SKM-1 treated with dmso at 0.1 percent for 144 hours (cell line): ENCODE results near the gene C5.
A peak's percentile ranks its signal among the peaks of the same experiment; 100 is the strongest.
"Not testable (repeated sequence)": the region's sequence is repeated elsewhere in the genome, so short reads cannot be mapped to it uniquely, and the experiment has no call there.

Source experiments
- DNase-seq: peaks from one replicate; lab custom pipeline; 2025; ENCODE audit not compliant: unreplicated experiment; lab: John Stamatoyannopoulos, UW

Gene C5

GRCh38 chr9:121053544-121053943 is 3.5 kb upstream of the C5 start:
- no peak for DNase-seq

GRCh38 chr9:121048618-121049017 is 1.5 kb downstream of the C5 start:
- DNase-seq: no peak

GRCh38 chr9:121048175-121048574 is 1.9 kb downstream of the C5 start:
- no peak for DNase-seq

DNA sequence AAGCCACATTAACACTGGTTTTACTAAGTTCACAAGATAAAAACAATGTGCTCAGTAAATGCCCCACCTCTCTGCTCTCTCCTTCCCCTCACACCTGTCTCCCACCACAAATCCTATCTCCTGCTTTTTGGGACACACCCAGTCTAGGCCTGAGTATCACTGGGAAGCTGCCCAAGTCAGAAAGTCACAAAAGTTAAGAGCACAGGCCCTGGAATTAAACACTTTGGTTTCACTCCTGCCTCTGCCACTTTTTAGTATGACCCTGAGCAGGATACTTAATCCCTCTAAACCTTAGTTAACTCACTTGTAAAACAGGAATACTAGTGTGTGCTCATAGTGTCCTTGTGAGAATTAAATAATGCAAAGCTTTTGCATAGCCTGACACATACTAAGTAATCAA is 11.3 kb downstream of the C5 start:
- DNase-seq: no peak

GRCh38 chr9:121038362-121038761 is 11.7 kb downstream of the C5 start:
- DNase-seq: no peak

DNA sequence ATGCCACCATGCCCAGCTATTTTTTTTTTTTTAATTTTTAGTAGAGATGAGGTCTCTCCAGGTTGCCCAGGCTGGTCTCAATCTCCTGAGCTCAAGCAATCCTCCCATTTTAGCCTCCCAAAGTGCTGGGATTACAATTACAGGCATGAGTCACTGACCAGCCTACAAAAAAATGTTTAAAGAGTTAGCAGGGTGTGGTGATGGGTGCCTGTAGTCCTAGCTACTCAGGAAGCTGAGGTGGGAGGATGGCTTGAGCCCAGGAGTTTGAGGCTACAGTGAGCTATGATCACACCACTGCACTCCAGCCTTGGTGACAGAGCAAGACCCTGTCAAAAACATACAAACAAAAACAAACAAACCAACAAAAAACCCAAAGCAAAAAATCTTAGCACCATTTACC is 14.4 kb downstream of the C5 start:
- not testable (repeated sequence) for DNase-seq

- no peak for DNase-seq
Observed at GRCh38 chr9:121034529-121034928, 15.5 kb downstream of the C5 start.

DNA sequence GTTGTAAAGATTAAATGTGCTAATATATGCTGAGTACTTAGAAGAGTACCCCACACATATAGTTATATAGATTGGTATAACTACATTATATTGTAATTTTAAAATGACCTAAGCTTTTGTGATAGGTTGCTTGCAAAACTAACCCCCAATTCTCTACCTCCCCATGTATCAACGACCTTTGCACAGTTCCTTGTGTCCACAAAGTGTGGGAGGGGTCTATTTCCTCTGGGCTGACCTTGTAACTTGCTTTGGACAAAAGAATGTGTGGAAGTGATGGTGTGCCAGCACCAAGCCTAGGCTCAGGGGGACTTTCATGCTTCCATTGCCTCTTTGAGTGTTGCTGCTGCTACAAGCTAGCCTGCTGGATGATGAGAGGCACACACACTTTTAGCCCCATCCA is 20.6 kb downstream of the C5 start:
- no peak for DNase-seq

DNA sequence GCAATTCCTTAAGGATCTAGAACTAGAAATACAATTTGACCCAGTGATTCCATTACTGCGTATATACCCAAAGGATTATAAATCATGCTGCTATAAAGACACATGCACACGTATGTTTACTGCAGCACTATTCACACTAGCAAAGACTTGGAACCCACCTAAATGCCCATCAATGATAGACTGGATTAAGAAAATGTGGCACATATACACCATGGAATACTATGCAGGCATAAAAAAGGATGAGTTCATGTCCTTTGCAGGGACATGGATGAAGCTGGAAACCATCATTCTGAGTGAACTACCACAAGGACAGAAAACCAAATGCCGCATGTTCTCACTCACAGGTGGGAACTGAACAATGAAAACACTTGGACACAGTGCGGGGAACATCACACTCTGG is 21.8 kb downstream of the C5 start:
- DNase-seq: not testable (repeated sequence)

DNA sequence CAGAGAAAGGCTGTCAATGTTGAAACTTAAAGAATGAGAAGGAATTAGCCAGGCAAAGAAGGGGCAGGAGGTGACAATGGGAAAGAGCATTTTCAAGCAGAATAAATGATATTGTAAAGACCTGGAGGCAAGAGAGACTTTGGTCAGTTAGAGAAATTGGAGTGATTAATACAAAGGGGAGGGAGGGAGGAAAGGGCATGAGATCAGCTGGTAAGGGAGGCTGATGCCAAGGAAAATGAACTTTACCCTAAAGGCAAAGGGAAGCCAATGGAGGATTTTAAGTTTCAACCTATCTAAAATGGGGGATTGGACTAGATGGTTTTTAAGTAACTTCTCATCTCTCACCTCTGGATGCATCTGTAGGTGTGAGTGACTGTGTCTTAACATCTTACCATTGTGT is 23.3 kb downstream of the C5 start:
- no peak for DNase-seq

DNA sequence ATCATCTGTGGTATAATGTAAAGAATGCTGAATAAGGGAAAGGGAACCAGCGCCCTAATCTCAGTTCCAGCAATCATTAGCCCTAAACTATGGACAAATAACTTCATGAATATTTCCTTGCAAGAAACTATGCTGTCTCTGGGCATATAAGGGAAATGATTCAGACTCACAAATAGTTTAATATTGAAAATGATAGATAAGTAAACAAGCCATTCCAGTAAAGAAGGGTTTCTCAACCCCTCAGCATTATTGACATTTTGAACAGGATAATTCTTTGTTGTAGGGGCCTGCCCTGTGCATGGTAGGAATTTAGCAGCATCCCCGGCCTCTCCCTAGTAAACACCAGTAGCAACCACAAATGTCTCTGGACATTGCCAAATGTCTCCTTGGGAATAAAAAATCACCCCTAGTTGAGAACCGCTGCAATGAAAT is 23.8 kb downstream of the C5 start:
- DNase-seq: no peak

- no peak for DNase-seq
Observed at GRCh38 chr9:121024237-121024636, 25.8 kb downstream of the C5 start.

DNA sequence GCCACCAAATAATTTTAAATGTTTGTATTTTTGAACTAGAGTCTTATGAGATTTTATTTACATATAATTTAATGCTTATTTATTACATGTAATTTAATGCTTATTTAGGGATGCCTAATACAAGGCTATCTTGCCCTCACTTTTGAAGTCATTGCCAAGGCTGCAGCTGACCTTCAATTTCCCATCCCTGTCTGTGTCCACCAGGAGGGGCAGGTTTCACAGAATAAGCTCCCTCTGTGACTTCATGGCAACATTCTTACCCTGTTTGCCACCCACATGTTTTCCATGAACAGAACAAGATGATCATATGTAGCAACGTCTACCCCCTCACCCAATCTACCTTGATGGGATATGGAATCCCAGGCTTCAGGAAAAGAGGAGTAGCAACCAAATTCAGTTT is 27.0 kb downstream of the C5 start:
- no peak for DNase-seq

GRCh38 chr9:121021301-121021700 is 28.8 kb downstream of the C5 start:
- DNase-seq: no peak

DNA sequence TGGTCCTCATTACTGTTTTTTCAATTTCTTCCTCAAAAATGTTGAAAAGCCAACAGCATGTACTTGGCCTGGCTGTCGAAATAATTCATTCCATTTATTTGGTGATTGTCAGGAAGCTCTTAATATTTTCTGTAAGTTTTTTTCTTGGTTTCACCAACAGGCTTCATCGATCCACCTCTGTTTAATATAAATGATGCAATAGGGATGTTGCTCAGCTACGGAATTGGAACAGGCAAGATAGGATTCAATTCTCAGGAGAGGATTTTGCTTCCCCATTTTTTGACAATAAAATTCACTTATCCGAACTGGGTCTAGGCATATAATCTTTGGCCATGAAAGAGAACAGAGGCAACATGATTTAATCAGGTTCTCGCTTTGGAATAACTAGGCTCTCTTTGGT is 30.8 kb downstream of the C5 start:
- no peak for DNase-seq

DNA sequence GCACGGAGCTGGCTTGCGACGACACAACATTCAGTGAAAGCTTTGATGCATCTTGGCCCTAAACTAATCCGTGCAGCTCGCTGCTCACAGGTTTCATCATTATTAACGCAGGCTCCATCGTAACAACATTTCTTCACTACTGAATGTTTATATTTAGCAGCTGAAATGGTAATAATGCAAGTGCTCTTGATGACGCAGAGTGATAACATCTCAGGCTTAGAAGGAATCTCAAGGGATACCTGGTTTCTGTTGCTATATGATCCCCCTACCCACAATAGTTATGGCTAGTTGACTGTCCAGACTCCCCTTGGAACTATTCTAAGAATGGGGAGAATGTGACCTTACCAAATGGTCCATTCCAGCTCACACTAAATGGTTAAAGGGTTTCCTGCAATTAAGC is 36.2 kb downstream of the C5 start:
- DNase-seq: no peak

DNA sequence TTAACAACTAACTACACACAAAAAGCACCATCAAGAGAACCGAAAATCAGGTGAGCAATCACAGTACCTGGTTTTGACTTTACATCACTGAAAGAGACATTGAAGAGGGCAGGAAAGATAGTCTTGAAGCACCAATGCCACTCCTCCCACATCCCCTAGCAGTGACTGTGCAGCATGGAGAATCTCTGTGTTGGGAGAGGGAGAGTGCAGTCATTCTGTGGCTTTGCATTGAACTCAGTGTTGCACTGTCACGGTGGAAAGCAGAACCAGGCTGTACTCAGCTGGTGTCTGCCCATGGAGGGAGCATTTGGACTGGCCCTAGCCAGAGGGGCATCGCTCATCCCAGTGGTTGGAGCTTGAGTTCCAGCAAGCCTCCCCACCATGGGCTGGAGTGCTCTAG is 40.4 kb downstream of the C5 start:
- DNase-seq: peak; percentile 21

DNA sequence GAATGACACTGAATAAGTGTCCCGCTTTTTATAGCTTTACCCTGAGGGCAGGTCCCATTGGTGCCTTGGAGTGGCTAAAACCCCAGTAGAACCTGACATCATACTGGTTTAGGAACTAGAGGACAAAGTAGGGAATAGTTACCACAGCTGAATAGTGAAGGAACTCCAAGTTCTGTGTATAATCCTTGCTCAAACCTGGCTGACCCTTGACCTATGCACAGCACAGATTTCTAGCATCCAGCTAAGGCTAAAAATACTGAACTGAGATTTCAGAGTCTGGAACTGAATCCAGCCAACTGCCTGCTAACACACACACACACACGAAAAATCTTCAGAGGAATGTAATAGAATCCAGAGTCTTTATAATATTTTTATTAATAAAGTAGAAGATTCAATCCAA is 50.8 kb downstream of the C5 start:
- DNase-seq: no peak

DNA sequence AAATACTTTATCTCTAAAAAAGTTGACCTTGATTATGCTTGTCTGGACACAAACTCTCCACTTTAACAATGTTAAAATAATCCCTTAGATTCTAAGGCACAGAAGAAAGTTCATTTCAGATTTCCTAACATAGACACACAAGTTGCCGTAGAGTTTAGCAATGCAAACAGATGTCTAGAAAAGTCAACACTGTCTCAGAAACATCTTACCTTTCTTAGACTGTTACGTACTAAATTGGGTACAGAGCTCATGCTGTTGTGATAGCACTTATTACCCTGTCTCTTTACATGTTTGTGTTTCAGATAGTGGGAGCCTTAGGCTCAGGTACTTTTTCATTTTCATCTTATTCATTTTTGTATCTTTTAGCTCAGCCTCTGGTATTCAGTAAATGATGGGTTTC is 52.0 kb downstream of the C5 start:
- no peak for DNase-seq

GRCh38 chr9:120997502-120997901 is 52.6 kb downstream of the C5 start:
- DNase-seq: no peak

- DNase-seq: no peak
Observed at GRCh38 chr9:120996409-120996808, 53.7 kb downstream of the C5 start.

DNA sequence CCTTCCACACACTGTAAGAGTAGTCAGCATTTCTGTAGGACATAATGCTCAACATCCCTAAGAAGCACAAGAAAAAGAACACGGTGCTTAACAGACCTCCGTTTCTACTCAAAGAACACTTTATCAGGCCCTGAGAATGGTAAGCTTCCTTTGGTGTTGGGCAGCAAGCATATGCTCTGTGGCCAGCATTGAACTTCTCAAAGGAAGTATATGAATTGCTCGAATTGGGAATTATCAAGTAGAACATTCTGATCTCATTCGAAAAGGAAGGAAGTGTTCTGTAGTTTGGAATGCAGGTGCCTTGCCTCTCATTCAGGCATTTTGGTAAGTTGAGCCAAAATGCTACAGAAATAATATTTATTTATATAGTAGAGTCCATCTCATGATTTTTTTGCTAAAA is 61.0 kb downstream of the C5 start:
- DNase-seq: no peak

GRCh38 chr9:120985819-120986222 is 64.3 kb downstream of the C5 start:
- DNase-seq: peak; percentile 70

DNA sequence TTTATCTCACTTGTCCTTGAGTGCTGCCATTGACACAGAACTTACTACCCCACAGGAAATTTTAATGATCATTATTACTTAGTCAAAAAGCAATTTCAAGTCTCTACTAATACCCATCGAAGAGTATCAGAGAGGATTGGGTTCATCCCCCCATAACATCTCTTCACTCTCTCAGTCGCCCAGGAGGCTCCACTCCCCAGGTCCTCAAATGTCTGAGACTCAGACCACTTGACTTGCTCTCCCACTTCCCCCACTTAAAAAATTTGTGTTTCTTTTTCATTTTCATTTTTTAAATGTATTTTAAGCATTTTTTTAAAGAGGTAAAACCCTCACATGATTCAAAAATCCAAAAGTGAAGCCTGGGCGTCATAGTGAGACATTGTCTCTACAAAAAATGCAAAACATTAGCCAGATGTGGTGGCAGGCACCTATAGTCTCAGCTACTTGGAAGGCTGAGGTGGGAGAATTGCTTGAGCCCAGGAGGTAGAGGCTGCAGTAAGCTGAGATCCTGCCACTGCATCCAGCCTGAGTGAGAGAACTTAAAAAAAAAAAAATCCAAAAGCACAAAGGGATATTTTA is 66.7 kb downstream of the C5 start:
- DNase-seq: no peak
